Measurements from ENCODE around the gene TRIM63. TPM values are rescaled to one million over a fixed set of nuclear protein-coding genes. Genes with fewer than 3 reads are reported as not detected.

TRIM63 gene
- polyA plus RNA-seq, 1 of the 3 experiments (the other 2 are of a cell fraction) = not detected

- no peak overlapping the region for H3K4me2 ChIP-seq
- no peaks in the 10 kb centered on the region for H3K79me2 ChIP-seq (ENCODE audit: insufficient read depth)
Measured at GRCh38 chr1:26084091-26084561, 16.7 kb upstream of the TRIM63 start.

DNA sequence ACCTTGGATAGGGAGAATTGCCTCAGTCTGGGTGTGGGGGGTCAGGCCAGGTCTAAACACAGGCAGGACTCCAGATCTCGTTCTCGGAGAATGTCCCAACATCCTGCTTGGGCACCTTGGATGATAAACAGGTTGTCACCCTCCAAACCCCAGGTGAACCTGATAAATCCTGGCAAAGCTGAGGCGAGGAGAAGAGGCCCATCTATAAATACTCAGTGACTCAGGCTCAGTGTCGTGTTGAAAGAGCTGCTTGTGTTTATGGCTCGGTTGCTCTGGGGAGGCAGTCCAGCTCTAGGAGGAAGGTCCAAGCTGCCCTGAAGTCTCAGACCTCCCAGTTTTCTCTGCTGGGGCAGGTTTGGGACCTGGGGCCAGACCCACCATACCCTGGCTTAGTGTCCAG lies 15.8 kb upstream of the TRIM63 start:
- H3K9ac ChIP-seq = no peak overlapping the region
- WGBS (ENCODE audit: low lambda C conversion rate) = 39% methylated on average over 5 of the region's 5 CpGs
- H3K9me3 ChIP-seq = no peaks in the 10 kb centered on the region
- no peaks in the 10 kb centered on the region for H3K4me1 ChIP-seq (ENCODE audit: control insufficient read depth in 1 of 2, insufficient read depth in 2 of 2, low read depth in 1 of 2, low read length in 1 of 2)
- DNase-seq = no peak
- H3F3A ChIP-seq (replicated peaks; ENCODE audit: insufficient read depth) = no peaks in the 10 kb centered on the region
- no peak overlapping the region for H2AFZ ChIP-seq (ENCODE audit: low read depth)
- H3K4me3 ChIP-seq (ENCODE audit: low read depth in 2 of 2, low read length in 1 of 2) = no peak overlapping the region
- H3K27ac ChIP-seq (ENCODE audit: low read depth in 2 of 2, low read length in 1 of 2) = no peak overlapping the region
- ChIA-PET CTCF (interaction anchor here (1.0 to 1.6 kb wide), 3 partner anchors 39 to 62 kb away, joined by 3 to 7 read pairs (median 3); no protein-coding TSS in a partner anchor), POLR2A (no interaction called here)
- H3K4me2 ChIP-seq = no peak overlapping the region
- TF ChIP-seq EZH2phosphoT487 (IDR thresholded peaks at IDR 0.05; ENCODE audit: borderline replicate concordance, low read depth) (no peak), FOSL2 (IDR thresholded peaks at IDR 0.05; ENCODE audit: borderline replicate concordance, low read depth) (no peak), CHD2 (IDR thresholded peaks at IDR 0.05; ENCODE audit: low read length, partially characterized antibody) (no peak), USF1 (IDR thresholded peaks at IDR 0.05; ENCODE audit: borderline replicate concordance, low read depth) (no peak), RXRA (IDR thresholded peaks at IDR 0.05; ENCODE audit: borderline replicate concordance, low read depth) (no peak), MEF2A (IDR thresholded peaks at IDR 0.05; ENCODE audit: borderline replicate concordance, low read depth) (no peak)
- TF ChIP-seq, protein P1, sequence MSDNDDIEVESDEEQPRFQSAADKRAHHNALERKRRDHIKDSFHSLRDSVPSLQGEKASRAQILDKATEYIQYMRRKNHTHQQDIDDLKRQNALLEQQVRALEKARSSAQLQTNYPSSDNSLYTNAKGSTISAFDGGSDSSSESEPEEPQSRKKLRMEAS (IDR thresholded peaks at IDR 0.05; ENCODE audit: low read depth) = no peak
- H3K36me3 ChIP-seq (replicated peaks in 1 of 2; ENCODE audit: control insufficient read depth in 1 of 2, insufficient read depth in 2 of 2, low read length in 1 of 2) = no peaks in the 10 kb centered on the region
- H3K79me2 ChIP-seq (ENCODE audit: insufficient read depth) = no peaks in the 10 kb centered on the region
- H4K20me1 ChIP-seq (ENCODE audit: insufficient read depth) = no peaks in the 10 kb centered on the region
- peaks cover 13% of the 10 kb centered on the region for H3K27me3 ChIP-seq (ENCODE audit: insufficient read depth)
- H3K9me2 ChIP-seq = no peaks in the 10 kb centered on the region

More at GRCh38 chr1:26084091-26084561, 16.7 kb upstream of the TRIM63 start:
- no peak for TF ChIP-seq TAF1 (IDR thresholded peaks at IDR 0.05; ENCODE audit: borderline replicate concordance, low read depth, low read length)
- TF ChIP-seq TEAD4 (IDR thresholded peaks at IDR 0.05; ENCODE audit: borderline replicate concordance, insufficient read depth) = no peak
- Histone ChIP-seq H3K9ac (no peak overlapping the region), H3K4me3 (ENCODE audit: low read depth in 2 of 2, low read length in 1 of 2) (no peak overlapping the region), H3K9me2 (no peaks in the 10 kb centered on the region), H3K9me3 (no peaks in the 10 kb centered on the region), H3F3A (replicated peaks; ENCODE audit: insufficient read depth) (no peaks in the 10 kb centered on the region), H3K27ac (ENCODE audit: low read depth in 2 of 2, low read length in 1 of 2) (no peak overlapping the region), H3K36me3 (replicated peaks in 1 of 2; ENCODE audit: control insufficient read depth in 1 of 2, insufficient read depth in 2 of 2, low read length in 1 of 2) (no peaks in the 10 kb centered on the region), H2AFZ (ENCODE audit: low read depth) (no peak overlapping the region), H3K27me3 (ENCODE audit: insufficient read depth) (peaks cover 13% of the 10 kb centered on the region), H3K4me1 (ENCODE audit: control insufficient read depth in 1 of 2, insufficient read depth in 2 of 2, low read depth in 1 of 2, low read length in 1 of 2) (no peaks in the 10 kb centered on the region), H4K20me1 (ENCODE audit: insufficient read depth) (no peaks in the 10 kb centered on the region)
- 27% methylated on average over 2 of the region's 2 CpGs for WGBS (ENCODE audit: low lambda C conversion rate)
- CTCF ChIA-PET = interaction anchor here (1.0 to 2.1 kb wide), 5 partner anchors 18 to 61 kb away, joined by 3 to 7 read pairs (median 4); no protein-coding TSS in a partner anchor
- DNase-seq = no peak
- POLR2A ChIA-PET = no interaction called here

- Histone ChIP-seq H3K4me1 (ENCODE audit: control insufficient read depth in 1 of 2, insufficient read depth in 2 of 2, low read depth in 1 of 2, low read length in 1 of 2) (no peaks in the 10 kb centered on the region), H3K27me3 (ENCODE audit: insufficient read depth) (peaks cover 13% of the 10 kb centered on the region), H3K36me3 (replicated peaks in 1 of 2; ENCODE audit: control insufficient read depth in 1 of 2, insufficient read depth in 2 of 2, low read length in 1 of 2) (no peaks in the 10 kb centered on the region), H3K79me2 (ENCODE audit: insufficient read depth) (no peaks in the 10 kb centered on the region), H3K9ac (no peak overlapping the region), H4K20me1 (ENCODE audit: insufficient read depth) (no peaks in the 10 kb centered on the region), H3K9me3 (no peaks in the 10 kb centered on the region), H3K27ac (ENCODE audit: low read depth in 2 of 2, low read length in 1 of 2) (no peak overlapping the region), H3K4me2 (no peak overlapping the region), H3K9me2 (no peaks in the 10 kb centered on the region), H3F3A (replicated peaks; ENCODE audit: insufficient read depth) (no peaks in the 10 kb centered on the region), H2AFZ (ENCODE audit: low read depth) (no peak overlapping the region), H3K4me3 (ENCODE audit: low read depth in 2 of 2, low read length in 1 of 2) (no peak overlapping the region)
- ChIA-PET CTCF (interaction anchor here (1.8 kb wide), 1 partner anchor 23 kb away, joined by 5 read pairs; no protein-coding TSS in a partner anchor), POLR2A (no interaction called here)
- TF ChIP-seq, protein P1 (IDR thresholded peaks at IDR 0.05; ENCODE audit: low read depth) = no peak
- TF ChIP-seq TAF1 (IDR thresholded peaks at IDR 0.05; ENCODE audit: borderline replicate concordance, low read depth, low read length) = no peak
- TF ChIP-seq SIN3A (IDR thresholded peaks at IDR 0.05; ENCODE audit: borderline replicate concordance, low read depth, low read length) = no peak
- TF ChIP-seq EP300 (IDR thresholded peaks at IDR 0.05; ENCODE audit: borderline replicate concordance in 1 of 2, low read depth in 1 of 2, low read length in 1 of 2) = no peak
- no peak for TF ChIP-seq USF1 (IDR thresholded peaks at IDR 0.05; ENCODE audit: borderline replicate concordance, low read depth)
- no peak for TF ChIP-seq TEAD4 (IDR thresholded peaks at IDR 0.05; ENCODE audit: borderline replicate concordance, insufficient read depth)
- TF ChIP-seq NRF1 (IDR thresholded peaks at IDR 0.05; ENCODE audit: low read depth, low read length) = no peak
- 54% methylated on average over 3 of the region's 3 CpGs for WGBS (ENCODE audit: low lambda C conversion rate)
- DNase-seq = no peak
Measured at GRCh38 chr1:26082020-26082350, 14.6 kb upstream of the TRIM63 start.

Data from SK-N-SH (cell line).